DOHH2 (cell line): Measurements from ENCODE around the gene LYRM4.

Experiments
- H3F3A ChIP-seq: fragments of 200-600 bp; sonication (generic), shearing (Covaris generic); 2 replicates; pipeline ENCODE4 v1.6.0; 2016; ENCODE audit warnings: antibody characterized with exemption, mild to moderate bottlenecking; ENCODE audit not compliant: control insufficient read depth, insufficient read depth
- H3K27ac ChIP-seq: fragments of 200-600 bp; sonication (generic); 2 replicates; pipeline ENCODE4 v1.5.1; 2014; ENCODE audit warnings: low read depth, mild to moderate bottlenecking, low read length, moderate library complexity
- H3K27me3 ChIP-seq: fragments of 200-600 bp; sonication (generic); 2 replicates; pipeline ENCODE4 v1.6.1; 2014; ENCODE audit warnings: mild to moderate bottlenecking, low read length, mixed read lengths; ENCODE audit not compliant: control insufficient read depth
- H3K36me3 ChIP-seq: fragments of 200-600 bp; sonication (generic); 2 replicates; pipeline ENCODE4 v1.6.1; 2014; ENCODE audit warnings: mild to moderate bottlenecking, low read length, moderate library complexity, mixed read lengths; ENCODE audit not compliant: control insufficient read depth
- H3K4me1 ChIP-seq: fragments of 200-600 bp; sonication (generic); 2 replicates; pipeline ENCODE4 v1.6.1; 2014; ENCODE audit warnings: mild to moderate bottlenecking, low read length, mixed read lengths; ENCODE audit not compliant: control insufficient read depth
- H3K4me2 ChIP-seq: fragments of 200-600 bp; sonication (generic); 2 replicates; pipeline ENCODE4 v1.6.0; 2014; ENCODE audit warnings: mild to moderate bottlenecking, low read length, moderate library complexity
- H3K4me3 ChIP-seq: fragments of 200-600 bp; sonication (generic); 2 replicates; pipeline ENCODE4 v1.5.1; 2014; ENCODE audit warnings: mild to moderate bottlenecking, low read length, mixed read lengths
- H3K79me2 ChIP-seq: fragments of 200-600 bp; sonication (generic); 2 replicates; pipeline ENCODE4 v1.6.1; 2014; ENCODE audit warnings: mild to moderate bottlenecking, low read length, mixed read lengths; ENCODE audit not compliant: control insufficient read depth
- H3K9me2 ChIP-seq: fragments of 200-600 bp; sonication (generic); replicated peaks from 2 replicates; pipeline ENCODE4 v1.6.1; 2014; ENCODE audit warnings: mild to moderate bottlenecking, low read length, mixed read lengths; ENCODE audit not compliant: control insufficient read depth
- H3K9me3 ChIP-seq: fragments of 200-600 bp; sonication (generic); 2 replicates; pipeline ENCODE4 v1.6.1; 2014; ENCODE audit warnings: antibody characterized with exemption, low read length, mixed read lengths; ENCODE audit not compliant: control insufficient read depth, insufficient read depth
- H4K20me1 ChIP-seq: fragments of 200-600 bp; sonication (generic); 2 replicates; pipeline ENCODE4 v1.6.0; 2014; ENCODE audit warnings: low read depth, mild to moderate bottlenecking, antibody characterized with exemption, low read length, moderate library complexity; ENCODE audit not compliant: control insufficient read depth, insufficient read depth
- CTCF ChIP-seq: fragments of 200-600 bp; sonication (generic); IDR thresholded peaks from one replicate; pipeline ENCODE4 v1.5.1; 2014; ENCODE audit warnings: antibody characterized with exemption, mild to moderate bottlenecking, low read depth, low read length; ENCODE audit not compliant: poor library complexity, severe bottlenecking
- EZH2phosphoT487 ChIP-seq: fragments of 200-600 bp; sonication (generic); IDR thresholded peaks from 2 replicates; pipeline ENCODE4 v1.6.1; 2017; ENCODE audit warnings: borderline replicate concordance, mild to moderate bottlenecking, antibody characterized with exemption, low read length, moderate library complexity, mixed read lengths

Gene LYRM4

GRCh38 chr6:5285081-5285480 is 24.3 kb upstream of the LYRM4 start:
- no peaks in the 10 kb centered on the region for H3K9me3 ChIP-seq
- no peaks in the 10 kb centered on the region for H3K9me2 ChIP-seq
- H3K27me3 ChIP-seq = no peaks in the 10 kb centered on the region
- no peak overlapping the region for H3K4me2 ChIP-seq
- H3K79me2 ChIP-seq = peaks cover 19% of the 10 kb centered on the region
- H4K20me1 ChIP-seq = peaks cover 8% of the 10 kb centered on the region; the same call in 1 of the 2 replicates
- H3K36me3 ChIP-seq = no peaks in the 10 kb centered on the region
- TF ChIP-seq EZH2phosphoT487 = no peak
- TF ChIP-seq CTCF = no peak
- H3K4me1 ChIP-seq = peaks cover 1% of the 10 kb centered on the region
- H3K4me3 ChIP-seq = no peak overlapping the region
- no peak overlapping the region for H3K27ac ChIP-seq
- H3F3A ChIP-seq = no peaks in the 10 kb centered on the region

GRCh38 chr6:5282191-5282623 is 21.5 kb upstream of the LYRM4 start:
- H3F3A ChIP-seq = no peaks in the 10 kb centered on the region
- H3K27ac ChIP-seq = no peak overlapping the region
- H3K27me3 ChIP-seq = no peaks in the 10 kb centered on the region
- H3K4me3 ChIP-seq = no peak overlapping the region
- H3K36me3 ChIP-seq = no peaks in the 10 kb centered on the region
- no peaks in the 10 kb centered on the region for H3K9me3 ChIP-seq
- no peaks in the 10 kb centered on the region for H3K9me2 ChIP-seq
- H3K4me1 ChIP-seq = peaks cover 13% of the 10 kb centered on the region
- peaks cover 14% of the 10 kb centered on the region for H3K79me2 ChIP-seq
- peaks cover 8% of the 10 kb centered on the region; the same call in 1 of the 2 replicates for H4K20me1 ChIP-seq
- H3K4me2 ChIP-seq = no peak overlapping the region
- TF ChIP-seq EZH2phosphoT487 = no peak
- no peak for TF ChIP-seq CTCF

GRCh38 chr6:5280920-5281319 is 20.2 kb upstream of the LYRM4 start:
- TF ChIP-seq CTCF = no peak
- no peak for TF ChIP-seq EZH2phosphoT487
- no peak overlapping the region for H3K27ac ChIP-seq
- H3K9me2 ChIP-seq = no peaks in the 10 kb centered on the region
- H4K20me1 ChIP-seq = peaks cover 5% of the 10 kb centered on the region; the same call in 1 of the 2 replicates
- H3K4me1 ChIP-seq = peaks cover 13% of the 10 kb centered on the region
- H3K4me3 ChIP-seq = no peak overlapping the region
- H3K9me3 ChIP-seq = no peaks in the 10 kb centered on the region
- H3K79me2 ChIP-seq = peaks cover 17% of the 10 kb centered on the region
- no peaks in the 10 kb centered on the region for H3K27me3 ChIP-seq
- no peak overlapping the region for H3K4me2 ChIP-seq
- H3F3A ChIP-seq = no peaks in the 10 kb centered on the region
- H3K36me3 ChIP-seq = no peaks in the 10 kb centered on the region

DNA sequence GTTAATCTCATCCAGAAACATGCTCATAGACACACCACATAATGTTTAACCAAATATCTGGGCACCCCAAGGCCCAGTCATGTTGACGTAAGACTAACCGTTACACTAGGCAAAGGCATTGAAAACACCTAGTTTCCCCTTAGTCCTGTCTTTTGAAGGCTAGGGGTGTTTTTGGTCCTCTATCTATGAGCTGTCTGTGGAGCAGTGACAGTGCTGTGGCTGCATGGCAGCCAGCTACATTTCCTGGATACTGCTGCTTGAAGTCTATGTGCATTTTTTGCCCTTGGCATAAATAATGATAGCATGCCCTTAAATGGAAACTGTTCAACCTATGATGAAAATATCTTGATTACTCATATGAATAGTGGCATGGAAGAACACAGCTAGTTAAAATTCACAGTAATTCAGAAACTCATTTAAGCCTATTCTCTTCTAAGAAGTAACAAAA is 19.2 kb upstream of the LYRM4 start:
- Histone ChIP-seq H3K4me3 (no peak overlapping the region), H3K27ac (no peak overlapping the region), H3K4me2 (no peak overlapping the region), H3K9me3 (no peaks in the 10 kb centered on the region), H3F3A (no peaks in the 10 kb centered on the region), H3K27me3 (no peaks in the 10 kb centered on the region), H4K20me1 (peaks cover 5% of the 10 kb centered on the region; the same call in 1 of the 2 replicates), H3K9me2 (no peaks in the 10 kb centered on the region), H3K79me2 (peaks cover 17% of the 10 kb centered on the region), H3K36me3 (no peaks in the 10 kb centered on the region), H3K4me1 (peaks cover 19% of the 10 kb centered on the region)
- TF ChIP-seq CTCF (no peak), EZH2phosphoT487 (no peak)
